Measurements from ENCODE around the gene FSIP1. TPM values are rescaled to one million over a fixed set of nuclear protein-coding genes. Genes with fewer than 3 reads are reported as not detected.

FSIP1 gene
- total RNA-seq, 1 donor from 2014 or later, result 0.85 TPM

DNA sequence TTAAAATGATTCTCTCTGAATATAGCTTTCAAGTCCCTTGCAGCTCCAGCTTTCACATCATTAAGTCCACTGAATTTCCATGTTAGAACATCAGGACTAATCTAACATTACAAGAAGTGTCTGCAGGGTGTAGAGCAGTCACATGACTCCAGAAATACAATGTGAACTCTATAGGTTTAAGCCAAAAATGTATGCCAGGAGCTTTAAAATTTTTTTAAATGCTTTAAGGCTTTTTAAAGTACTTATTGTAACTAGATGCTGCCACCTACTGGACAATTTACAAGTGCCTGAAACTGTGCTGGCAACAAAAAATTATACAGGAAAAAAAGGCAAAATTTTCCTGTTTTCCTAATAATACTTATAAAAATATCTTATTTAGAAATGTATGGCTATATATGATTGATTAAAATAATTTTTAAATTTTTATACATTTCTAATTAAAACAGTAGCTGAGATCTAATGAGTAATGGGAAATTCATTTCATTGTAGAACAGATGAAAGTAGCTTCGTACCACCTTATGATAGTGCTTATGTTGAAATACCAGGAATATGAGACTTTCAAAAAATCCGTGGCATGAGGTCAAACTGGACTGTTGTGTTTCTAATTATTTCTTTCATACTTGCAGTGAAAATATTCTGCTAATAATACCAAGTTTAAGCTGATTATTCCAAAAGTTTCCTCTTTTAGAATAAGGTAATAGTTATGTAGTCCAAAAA lies 25.7 kb downstream of the FSIP1 start:
- peak; percentile 82 for DNase-seq

DNA sequence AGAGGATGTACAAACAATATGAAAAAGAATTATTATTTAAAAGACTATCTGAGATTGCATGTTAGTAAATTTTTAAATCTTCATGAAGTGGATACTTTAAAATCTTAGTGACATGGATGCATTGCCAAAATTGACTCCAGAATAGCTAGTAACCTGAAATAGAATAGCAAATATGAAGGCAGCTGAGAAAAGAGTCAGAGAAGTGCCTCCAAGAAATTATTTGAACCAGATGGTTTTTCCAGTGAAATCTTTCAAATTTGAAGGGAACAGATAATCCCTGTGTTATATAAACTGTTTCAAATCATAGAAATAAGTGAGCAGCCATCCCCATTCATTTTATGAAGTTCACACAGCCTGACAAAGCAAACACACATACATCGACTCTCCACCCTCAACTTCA lies 29.6 kb downstream of the FSIP1 start:
- DNase-seq, result no peak

DNA sequence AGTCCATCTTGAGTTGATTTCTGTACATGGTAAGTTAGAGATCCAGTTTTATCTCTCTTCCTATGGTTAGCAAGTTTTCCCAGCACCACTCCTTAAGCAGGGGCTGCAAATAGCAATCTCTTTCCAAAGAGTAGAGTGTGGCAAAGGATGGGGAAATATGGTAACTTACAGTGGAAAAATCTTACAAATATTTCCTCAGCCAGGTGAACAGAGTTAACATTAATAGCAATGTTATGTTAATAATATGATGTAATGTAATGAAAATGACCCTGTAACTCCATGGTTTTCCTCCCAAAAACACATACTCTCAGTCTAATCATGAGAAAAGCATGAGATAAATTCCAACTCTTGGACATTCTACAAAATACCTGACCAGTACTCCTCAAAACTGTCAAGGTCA lies 30.4 kb downstream of the FSIP1 start:
- DNase-seq, result no peak

DNA sequence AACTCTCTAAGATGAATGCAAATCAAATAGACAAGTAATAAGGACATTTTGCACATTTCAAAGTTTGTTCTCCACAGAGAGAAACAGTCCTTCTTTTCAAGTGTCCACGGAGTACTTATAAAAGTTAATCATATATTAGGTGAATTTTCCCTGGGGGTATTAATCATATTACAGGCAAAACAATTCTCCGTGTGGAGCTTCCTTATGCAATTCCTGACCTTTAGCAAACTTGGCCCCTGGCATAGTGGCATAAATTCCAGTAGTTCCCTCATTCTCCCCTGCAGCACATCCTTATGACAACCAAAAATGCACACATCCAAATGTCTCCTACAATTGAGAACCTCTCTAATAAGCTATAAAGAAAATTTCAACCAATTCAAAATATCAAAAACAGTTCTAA lies 34.4 kb downstream of the FSIP1 start:
- DNase-seq, result no peak

DNA sequence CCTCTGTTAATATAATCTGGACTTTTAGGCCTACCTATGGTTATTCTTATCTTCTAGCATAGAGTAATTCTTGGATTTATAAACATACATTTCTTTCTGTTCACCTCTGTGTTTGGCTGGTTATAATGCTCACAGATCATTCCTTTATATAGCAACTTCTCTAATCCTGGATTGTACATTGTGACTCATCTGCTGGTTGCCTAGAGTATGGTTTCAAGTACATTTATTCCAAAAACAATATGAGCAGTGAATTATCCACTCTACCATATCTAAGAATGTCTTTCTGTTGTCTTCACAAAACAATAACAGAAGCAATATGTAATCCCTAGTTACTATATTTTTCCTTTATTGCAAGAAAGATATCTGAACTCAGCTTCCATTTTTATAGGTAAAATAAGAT lies 35.3 kb downstream of the FSIP1 start:
- DNase-seq, result peak; percentile 65

DNA sequence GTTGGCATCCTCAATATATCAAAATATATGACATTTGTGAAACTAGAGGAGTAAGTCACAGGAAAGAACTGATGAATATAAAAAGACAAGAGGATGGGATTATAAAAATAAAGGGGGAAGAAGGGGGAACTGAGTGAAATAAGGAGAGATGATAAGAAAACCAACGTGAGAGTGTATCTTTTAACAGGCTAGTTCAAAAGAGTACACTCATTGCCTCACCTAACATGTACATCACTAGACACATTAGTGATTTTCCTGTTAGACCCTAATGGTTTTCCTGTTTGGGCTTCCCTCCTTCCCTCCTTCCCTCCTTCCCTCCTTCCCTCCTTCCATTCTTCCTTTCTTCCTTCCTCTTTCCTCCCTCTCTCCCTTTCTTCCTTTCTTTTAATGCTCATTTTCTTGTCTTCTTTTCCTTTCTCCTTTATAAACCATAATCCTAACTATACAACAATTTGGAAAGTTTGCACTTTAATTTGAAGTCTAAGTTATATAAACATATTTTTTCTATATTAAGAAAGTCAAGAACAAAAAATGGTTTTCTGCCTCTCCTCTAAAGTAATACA lies 35.8 kb downstream of the FSIP1 start:
- DNase-seq, result no peak

DNA sequence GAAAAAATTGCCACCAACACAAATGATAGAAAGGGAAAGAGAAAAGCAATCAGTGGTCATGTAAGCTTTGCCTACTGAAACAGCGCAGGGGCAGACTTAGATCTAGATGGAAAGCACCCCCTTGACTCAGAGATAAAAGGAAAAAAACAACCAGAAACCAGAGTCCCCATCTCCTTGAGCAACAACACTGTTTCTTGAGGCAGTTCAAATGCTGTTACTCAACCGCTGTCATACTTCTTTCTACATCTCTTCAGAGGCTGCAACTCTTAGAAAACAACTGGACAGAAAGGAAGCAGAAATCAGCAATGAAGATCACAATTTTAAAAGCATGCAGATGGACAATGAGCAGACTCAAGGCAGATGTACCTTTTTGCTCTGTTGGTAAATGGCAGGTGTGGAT lies 36.5 kb downstream of the FSIP1 start:
- no peak for DNase-seq

DNA sequence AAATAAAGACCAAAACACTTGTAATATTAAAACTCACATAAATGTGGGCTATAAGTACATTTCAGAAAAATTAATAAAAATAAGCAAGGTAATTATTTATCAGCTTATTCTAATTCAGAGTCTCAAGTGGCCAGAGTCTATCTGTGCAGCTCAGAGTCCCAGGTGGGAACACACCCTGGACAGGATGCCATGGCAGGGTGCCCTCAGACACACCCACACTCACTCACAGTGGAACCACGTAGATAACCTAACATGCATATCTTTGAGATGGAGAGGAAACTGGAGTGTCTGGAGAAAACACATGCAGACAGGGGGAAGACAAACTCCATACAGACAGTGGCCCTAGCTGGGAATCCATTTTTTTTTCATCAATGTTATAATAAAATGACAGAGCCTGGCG lies 37.2 kb downstream of the FSIP1 start:
- DNase-seq, result no peak

DNA sequence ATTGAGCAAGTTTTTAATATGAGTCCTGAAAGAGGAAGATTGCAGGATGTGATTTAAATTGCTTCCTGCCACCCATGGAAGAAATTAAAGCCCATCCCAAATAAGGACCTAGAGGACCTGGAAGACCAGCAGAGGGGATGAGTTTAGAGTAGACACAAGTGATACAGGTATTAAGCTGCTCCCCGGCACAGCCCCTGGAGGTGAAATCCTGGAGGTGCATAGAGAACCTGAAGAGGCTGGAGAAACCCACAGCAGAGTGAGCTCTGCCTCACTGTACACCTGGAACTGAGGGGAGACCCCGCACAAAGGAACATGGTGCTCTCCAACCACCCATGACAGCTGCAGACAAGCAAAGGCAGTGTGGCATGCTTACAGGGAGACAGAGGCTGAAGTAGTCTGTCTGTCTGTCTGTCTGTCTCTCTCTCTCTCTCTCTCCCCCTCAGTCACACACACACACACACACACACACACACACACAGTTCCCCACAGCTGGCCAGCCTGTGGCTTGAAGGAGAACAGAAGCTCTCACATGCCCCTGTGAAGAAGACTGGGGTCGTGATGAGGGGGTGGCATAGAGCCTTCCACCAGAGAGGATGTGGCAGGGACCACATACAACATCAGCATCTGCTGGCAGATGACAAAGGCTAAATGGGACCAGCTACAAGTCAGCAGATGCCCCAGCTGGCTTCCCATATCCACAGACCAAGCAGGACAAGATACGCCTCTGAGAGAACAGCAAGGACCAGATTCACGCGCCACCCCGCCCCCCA lies 38.1 kb downstream of the FSIP1 start:
- DNase-seq, result no peak

DNA sequence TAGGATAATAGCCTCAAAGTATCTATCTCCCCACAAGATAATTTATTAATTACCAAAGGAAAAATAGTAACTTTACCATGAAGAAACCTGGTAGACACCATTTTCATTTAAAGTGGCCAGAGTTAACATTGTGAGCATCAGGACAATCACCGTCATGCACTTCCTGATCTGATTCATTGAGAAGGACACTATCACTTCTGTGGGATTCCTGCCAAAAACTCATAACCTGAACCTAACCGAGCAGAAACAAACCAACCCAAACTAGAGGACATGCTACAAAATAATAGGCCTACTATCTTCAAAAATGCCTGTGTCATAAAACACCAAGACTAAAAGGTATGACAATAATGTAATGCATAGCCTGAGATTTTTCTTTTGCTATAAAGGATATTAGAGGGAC lies 39.0 kb downstream of the FSIP1 start:
- DNase-seq, result peak; percentile 37

DNA sequence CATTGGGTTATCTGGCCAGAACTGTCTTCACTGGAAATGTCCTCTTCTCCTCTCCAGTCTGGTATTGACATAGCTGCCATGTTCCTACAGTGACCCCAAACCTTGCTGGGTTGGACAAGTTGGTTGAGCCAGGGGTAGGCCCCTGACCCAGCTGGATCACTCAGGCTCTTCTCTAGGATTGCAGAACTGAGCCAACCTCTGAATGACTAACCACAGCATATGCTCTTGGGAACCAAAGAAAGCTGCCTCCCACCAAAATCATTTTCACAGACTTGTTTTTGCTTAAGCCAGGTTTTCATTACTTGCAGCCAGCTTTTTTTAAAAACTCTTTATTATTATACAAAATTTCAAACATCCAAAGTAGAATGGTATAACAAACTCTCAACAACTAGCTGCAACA lies 41.4 kb downstream of the FSIP1 start:
- DNase-seq, result no peak

DNA sequence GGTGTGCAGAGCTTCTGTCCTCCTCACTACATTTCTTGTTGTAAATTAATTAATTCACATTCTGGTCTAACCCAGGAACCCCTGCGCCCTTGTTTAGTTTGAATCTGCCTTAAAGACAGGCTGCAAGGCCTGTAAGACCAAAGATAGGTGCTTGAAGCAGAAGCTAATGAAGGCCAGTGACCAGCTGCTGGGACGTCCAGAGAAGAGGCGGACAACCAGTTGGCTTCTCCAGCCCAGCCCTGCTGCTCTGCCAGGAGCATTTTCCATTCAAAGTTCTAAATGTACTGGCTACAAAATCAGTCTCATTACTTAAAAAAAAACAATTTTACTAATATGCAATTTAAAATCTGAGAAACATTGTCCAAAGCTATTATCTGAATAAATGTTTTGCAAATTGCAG lies 43.6 kb downstream of the FSIP1 start:
- DNase-seq, result no peak

DNA sequence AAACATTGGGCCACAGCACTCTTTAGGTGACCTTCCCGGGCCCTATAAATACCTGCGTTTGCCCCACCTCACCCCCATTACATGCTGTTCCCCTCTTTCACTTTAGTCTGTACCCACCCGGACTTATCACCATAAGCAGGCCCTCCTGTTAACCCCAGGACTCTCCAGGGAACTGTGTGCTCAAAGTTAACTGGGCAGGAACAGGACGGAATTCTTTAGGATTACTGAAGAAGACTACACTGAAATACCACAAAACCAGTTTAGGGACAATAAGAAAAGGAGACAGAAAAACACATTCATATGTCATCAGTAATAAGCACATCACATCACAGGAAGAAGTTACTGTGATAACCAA lies 45.5 kb downstream of the FSIP1 start:
- DNase-seq, result no peak

DNA sequence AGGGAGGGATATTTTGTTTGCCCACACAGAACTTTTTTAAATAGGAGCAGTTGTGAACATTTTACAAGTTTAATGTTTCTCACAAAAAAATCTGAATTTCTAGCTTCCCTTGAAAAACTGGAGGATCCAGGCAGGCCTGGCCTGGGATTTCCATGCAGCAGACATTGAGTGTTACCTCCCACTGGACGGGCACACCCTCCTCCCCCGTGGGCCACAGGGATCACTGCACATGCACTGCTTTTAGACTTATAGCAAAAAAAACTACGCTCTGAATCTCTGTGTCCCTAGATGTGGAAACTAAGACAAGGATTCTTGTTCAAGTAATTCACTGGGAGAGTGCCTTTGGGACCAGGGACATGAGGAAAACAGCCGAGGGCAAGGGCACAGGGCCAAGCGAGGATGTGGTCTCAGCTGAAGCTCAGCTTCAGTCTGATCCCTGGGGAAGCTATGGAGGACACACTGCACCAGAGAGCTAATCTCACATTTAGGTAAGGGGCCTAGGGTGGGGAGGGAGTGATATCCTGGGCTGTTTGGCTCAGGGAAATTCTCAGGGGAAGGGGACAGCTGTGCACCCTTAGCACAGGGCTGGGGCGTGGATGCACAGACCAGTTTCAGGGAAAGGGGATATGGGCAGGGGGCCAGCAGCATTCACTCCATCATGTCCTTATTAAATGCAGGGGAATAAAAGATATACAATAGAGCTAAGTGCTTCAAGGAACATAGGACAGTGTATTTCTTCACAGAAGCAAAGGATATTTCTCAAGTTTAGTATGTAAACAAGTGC lies 46.0 kb downstream of the FSIP1 start:
- no peak for DNase-seq

DNA sequence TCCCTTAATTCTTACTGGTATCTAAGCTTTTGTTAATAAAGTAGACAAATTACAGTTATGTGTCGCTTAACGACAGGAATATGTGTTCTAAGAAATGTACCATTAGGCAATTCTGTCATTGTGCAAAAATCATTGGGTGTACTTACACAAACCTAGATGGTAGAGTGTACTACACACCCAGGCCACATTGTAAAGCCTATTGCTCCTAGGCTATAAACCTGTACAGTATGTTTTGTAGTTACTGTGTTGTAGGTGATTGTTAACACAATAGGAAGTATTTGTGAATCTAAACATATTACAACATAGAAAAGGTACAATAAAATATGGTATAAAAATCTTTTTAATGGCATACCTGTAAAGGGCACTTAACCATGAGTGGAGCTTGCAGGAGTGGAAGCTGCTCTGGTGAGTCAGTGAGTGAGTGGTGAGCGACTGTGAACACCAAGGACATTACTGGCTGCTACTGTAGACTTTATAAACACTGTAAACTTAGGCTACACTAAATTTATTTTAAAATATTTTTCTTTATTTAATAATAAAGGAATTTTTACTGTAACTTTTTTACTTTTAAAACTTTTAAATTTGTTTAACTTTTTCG lies 47.4 kb downstream of the FSIP1 start:
- DNase-seq, result no peak

DNA sequence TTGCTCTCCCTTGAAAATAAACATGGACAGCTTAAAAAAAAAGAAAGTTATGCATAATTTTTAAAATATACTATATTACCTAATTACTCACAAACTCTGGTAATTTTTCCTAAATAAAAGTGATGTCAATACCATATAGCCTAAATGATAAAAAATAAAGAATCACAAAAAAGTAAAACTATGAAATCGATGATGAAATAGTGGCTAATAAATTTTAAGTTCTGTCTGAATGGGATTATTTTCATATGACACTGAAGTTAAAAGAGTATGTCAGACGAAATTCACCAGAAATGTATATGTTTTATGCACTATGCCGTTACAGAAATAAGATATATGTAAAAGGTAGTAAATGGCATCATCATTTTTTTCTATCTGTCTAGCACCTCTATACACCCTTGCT lies 51.4 kb downstream of the FSIP1 start:
- DNase-seq, result no peak

DNA sequence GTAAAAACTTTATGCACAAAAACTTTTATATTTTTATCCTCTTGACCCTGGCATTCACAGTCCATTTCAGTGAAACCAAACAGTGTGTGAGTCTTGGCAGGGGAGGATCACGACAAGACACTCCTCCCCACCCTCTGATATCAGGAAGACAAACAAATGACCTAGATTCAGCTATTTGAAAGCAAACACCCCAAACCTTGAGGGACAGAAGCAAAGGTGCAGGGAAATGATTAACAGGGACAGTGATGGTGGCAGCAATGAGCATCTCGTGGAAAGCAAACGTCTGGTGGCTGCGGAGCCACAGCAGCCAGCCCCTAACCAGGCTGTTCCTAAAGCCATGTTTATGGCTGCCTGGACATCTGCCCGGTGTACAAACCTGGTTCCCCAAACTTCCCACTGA lies 52.1 kb downstream of the FSIP1 start:
- DNase-seq, result no peak

DNA sequence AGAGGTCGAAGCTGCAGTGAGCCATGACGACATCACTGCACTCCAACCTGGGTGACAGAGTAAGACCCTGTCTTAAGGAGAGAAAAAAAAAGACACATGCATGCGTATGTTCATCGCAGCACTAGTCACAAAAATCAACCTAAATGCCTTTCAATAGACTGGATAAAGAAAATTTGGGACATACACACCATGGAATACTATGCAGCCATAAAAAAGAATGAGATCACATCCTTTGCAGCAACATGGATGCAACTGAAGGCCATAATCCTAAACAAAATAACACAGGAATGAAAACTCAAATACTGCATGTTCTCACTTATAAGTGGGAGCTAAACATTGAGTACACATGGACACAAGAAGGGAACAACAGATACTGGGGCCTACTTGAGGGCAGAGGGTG lies 53.1 kb downstream of the FSIP1 start:
- no peak for DNase-seq

DNA sequence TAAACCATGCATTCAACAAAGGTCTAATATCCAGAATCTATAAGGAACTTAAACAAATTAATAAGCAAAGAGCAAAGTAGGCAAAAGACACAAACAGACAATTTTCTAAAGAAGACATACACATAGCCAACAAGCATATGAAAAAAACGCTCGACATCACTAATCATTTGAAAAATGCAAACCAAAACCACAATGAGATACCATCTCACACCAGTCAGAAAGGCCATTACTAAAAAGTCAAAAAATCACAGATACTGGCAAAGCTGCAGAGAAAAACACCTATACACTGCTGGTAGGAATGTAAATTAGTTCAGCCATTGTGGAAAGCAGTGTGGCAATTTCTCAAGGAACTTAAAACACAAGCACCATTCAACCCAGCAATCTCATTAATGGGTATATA lies 53.8 kb downstream of the FSIP1 start:
- no peak for DNase-seq

DNA sequence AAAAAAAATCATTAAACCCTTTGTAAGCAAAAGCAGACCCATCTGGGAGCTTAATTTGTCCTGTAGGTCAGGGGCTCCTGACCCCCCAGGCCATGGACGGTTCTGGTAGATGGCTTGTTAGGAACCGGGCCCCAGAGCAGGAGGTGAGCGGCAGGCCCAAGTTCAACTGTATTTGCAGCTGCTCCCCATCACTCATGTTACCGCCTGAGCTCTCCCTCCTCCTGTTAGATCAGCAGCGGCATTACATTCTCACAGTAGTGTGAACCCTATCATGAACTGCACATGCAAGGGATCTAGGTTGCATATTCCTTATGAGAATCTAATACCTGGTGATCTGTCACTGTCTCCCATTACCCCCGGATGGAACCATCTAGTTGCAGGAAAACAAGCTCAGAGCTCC lies 60.7 kb downstream of the FSIP1 start:
- no peak for DNase-seq

DNA sequence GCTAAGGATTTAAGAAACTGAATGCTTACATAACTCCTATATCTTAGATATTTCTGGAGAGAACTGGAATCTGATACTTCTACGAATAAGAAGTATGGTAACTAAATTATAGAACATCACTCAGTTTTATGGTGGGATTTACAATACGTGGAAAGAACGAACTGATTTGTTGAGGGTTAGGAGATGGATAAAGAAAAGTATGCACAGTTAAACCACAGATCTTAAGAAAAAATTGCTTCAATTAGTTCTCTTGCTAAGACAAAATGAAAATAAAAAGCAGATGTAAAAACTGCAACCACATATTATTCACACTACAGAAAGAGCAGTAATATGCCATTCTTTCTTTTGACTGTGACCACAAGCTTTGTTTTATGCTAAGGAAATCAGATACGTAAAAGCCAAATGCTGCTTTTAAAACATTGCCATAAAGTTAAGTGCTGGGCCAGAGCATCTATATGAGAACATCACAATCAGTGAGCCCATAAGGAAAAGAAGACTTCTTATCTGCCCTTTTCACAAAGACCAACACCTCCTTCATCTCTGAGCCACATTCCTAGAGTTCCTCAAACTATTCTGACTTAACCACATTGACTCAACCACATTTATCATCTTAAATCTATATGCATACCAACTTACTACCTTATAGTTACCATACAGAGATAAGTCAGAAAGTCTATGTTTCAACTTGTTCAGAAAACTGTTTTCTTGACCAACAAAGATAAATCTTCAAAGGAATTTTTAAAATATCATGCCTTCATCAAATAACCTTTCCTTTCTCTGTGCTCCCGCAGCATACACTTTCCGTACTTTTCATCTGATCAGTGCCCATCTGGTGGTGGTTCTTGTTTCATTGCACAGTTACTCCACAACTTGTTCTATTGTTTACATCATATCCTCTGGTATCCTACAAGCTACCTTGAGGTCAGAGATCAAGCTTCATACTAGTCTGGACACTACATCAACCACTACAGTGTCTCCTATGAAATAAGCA lies 61.7 kb downstream of the FSIP1 start:
- DNase-seq, result no peak

DNA sequence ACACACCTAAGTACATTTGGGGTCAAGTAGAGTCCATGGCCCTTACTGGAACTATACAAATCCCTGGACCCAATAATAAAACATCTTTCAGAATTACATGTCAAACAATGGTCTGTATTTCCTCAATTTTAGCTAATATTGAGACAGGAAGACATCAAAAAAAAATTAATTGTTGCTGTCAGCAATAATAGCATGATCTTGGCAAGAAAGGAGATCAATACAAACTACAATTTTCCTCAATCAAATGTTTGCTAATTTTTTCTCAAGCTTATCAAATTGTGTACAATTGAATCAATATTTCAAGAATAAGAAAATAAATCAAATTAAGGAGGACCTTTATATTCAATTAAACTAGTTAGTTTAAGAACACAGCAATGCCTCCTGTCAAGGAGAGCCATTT lies 62.6 kb downstream of the FSIP1 start:
- no peak for DNase-seq
